Stimulated activated CD8-positive, alpha-beta memory T cell treated with anti-CD3 and anti-CD28 coated beads, Interleukin-7, amount 100 ng/mL, for 24 hours (primary cell): ENCODE results near the gene LMNB1.
"Not testable (repeated sequence)": the region's sequence is repeated elsewhere in the genome, so short reads cannot be mapped to it uniquely, and the experiment has no call there.

Experiments used
- DNase-seq: peaks from one replicate; pipeline ENCODE4 v3.0.0-alpha.2; 2020; ENCODE audit warnings: low read depth

The LMNB1 gene

GRCh38 chr5:126826619-126827215 is 49.8 kb downstream of the LMNB1 start:
- DNase-seq = no peak

GRCh38 chr5:126829098-126829497 is 52.2 kb downstream of the LMNB1 start:
- DNase-seq = no peak

- DNase-seq = no peak
These were observed 53.1 kb downstream of the LMNB1 start for GRCh38 chr5:126830061-126830460.

- no peak for DNase-seq
These were observed 54.2 kb downstream of the LMNB1 start for GRCh38 chr5:126831156-126831555.

- DNase-seq = no peak
These were observed 59.8 kb downstream of the LMNB1 start for GRCh38 chr5:126836778-126837177.

- no peak for DNase-seq
These were observed 60.3 kb downstream of the LMNB1 start for GRCh38 chr5:126837242-126837641.

- DNase-seq = no peak
These were observed 61.1 kb downstream of the LMNB1 start for GRCh38 chr5:126837906-126838539.

- DNase-seq = not testable (repeated sequence)
These were observed 62.5 kb downstream of the LMNB1 start for GRCh38 chr5:126839407-126839806.

- DNase-seq = not testable (repeated sequence)
These were observed 66.4 kb downstream of the LMNB1 start for GRCh38 chr5:126843375-126843774.

- peak; percentile 24 for DNase-seq
These were observed 68.6 kb downstream of the LMNB1 start for GRCh38 chr5:126845470-126846070.

- no peak for DNase-seq
These were observed 69.4 kb downstream of the LMNB1 start for GRCh38 chr5:126846344-126846743.

- DNase-seq = no peak
These were observed 70.0 kb downstream of the LMNB1 start for GRCh38 chr5:126846744-126847455.

- no peak for DNase-seq
These were observed 70.5 kb downstream of the LMNB1 start for GRCh38 chr5:126847456-126847820.

GRCh38 chr5:126847826-126848251 is 70.9 kb downstream of the LMNB1 start:
- no peak for DNase-seq

GRCh38 chr5:126848253-126848652 is 71.3 kb downstream of the LMNB1 start:
- no peak for DNase-seq

- no peak for DNase-seq
These were observed 72.3 kb downstream of the LMNB1 start for GRCh38 chr5:126849101-126849678.

- DNase-seq = no peak
These were observed 74.6 kb downstream of the LMNB1 start for GRCh38 chr5:126851501-126852011.

GRCh38 chr5:126852091-126852571 is 75.2 kb downstream of the LMNB1 start:
- no peak for DNase-seq

GRCh38 chr5:126852841-126853271 is 75.9 kb downstream of the LMNB1 start:
- no peak for DNase-seq

- not testable (repeated sequence) for DNase-seq
These were observed 76.8 kb downstream of the LMNB1 start for GRCh38 chr5:126853541-126854307.

- no peak for DNase-seq
These were observed 77.7 kb downstream of the LMNB1 start for GRCh38 chr5:126854526-126855110.
